ENCODE results near the gene OR10H2. TPM values are rescaled to one million over a fixed set of nuclear protein-coding genes. Genes with fewer than 3 reads are reported as not detected.
"Not testable (repeated sequence)": the region's sequence is repeated elsewhere in the genome, so short reads cannot be mapped to it uniquely, and the experiment has no call there.

The OR10H2 gene
- total RNA-seq, 1 experiment from 2014 or later = not detected

DNA sequence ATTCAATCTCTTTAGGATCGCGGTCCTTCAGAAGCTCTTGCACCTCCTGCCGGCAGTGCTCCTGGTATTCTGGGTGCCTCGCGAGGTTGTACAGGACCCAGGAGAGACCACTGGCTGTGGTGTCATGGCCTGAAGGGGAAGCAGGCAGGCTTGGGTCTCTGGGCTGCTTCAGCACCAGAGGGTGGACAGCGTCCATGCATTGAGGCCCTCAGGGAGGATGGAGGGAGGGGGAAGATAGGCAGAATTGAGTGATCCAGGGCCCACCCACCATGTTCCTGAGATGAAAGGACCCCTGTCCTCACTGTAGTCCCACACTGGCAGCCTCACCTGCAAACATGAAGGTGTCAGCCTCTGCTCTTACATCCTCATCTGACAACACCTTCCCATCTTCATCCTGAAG lies 41.8 kb downstream of the OR10H2 start:
- DNase-seq (ENCODE audit: low read depth) = no peak

DNA sequence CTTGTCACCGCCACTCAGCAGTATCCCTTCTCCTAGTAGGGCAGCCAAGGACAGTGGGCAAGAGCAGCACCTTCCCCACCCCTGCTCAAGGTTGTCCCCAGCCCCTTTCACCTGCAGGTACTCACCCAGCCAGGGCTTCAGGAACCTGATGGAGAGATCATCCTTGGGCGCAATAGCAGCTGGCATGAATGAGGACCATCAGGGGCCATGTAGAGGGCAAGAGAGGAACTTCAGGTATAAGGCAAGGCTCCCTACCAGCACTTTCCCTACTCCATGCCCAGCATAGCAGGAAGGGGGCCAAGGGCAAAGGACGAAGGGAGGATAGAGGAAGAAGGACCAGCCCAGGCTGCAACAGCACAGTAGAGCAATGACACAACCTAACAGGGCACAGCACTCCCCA lies 46.3 kb downstream of the OR10H2 start:
- not testable (repeated sequence) for DNase-seq (ENCODE audit: low read depth)

DNA sequence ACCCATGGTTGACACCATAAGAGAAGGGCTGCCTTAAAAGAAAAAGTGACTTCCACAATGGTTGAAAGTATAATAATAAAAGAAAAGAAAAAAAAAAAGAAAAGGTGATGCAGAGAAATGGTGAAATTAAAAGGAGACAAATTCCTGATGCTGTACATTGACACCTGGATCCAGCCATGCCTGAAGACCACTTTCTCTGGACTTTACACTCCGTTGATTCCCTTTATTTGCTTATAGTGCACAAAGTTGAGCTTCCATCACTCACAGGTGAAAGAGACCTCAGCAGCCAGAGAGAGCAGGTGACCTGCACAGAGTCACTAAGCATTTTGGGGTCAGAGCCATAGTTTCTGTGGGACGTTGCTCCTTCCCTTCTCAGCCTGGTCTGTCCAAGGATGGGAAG lies 47.4 kb downstream of the OR10H2 start:
- no peak for DNase-seq (ENCODE audit: low read depth)

DNA sequence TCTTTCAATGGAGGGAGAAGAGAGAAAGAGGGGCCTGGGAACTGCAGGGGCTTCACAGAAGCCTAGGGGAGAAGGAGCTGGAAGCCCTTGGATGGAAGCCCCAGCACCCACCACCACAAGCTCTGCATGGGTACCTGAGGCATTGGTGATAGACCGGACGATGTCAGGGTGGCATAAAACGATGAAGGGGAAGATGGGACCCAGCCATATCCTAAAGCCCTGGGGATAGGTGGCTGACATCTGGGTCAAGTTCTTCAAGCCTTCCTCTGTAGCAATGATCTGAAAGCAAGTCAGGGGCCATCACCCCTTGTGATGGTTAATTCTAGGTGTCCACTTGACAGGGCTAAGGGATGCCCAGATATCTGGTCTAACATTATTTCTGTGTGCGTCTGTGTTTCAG lies 48.4 kb downstream of the OR10H2 start:
- no peak for DNase-seq (ENCODE audit: low read depth)

DNA sequence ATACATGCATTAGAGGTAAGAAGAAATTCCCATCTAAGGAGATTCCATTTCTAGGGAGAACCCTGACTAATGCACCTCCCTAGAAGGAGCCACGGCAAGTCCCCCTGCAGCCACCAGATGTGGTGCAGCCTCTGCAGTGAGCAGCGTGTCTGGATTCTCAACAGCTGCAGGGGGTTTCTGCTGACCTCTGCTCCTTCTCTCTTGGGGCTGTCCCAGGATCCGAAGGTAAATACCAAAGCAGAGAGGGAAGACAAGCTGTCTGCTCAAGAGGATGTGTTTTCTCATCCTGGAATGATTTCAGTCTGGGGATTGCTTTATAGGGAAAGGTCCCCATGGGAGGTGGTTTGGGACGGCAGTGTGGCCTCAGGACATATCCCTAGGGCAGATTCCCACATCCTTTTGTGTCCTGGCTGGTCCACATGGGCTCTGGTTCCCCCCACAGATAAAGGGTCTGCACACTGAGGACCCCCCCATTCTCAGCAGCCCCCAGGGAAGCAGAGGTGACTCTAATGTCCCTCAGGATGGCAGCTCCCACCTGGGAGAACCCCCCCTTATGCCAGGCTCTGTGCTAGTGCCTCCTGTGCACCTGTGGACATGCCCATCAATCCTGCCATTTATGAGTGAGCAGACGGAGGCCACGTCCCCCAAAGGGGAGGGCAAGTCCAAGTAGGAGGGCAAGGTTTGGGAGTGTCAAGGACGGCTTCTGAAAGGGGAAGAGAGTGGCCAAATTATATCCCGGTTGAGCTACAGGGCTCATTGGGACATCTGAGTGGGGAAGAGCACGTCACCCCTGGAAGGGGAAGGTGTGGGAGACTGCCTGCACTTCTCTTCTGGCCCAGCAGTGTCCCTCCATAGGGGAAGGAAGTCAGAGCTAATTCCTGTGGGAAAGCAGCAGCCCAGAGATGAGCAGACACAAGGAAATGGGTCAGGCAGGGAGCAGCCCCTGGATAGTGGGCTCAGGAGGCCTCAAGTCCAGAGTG lies 49.5 kb downstream of the OR10H2 start:
- no peak for DNase-seq (ENCODE audit: low read depth)

Other genes starting within 250 kb of the OR10H2 start
- not detected in 2 replicates for gene PGLYRP2, start 248.5 kb upstream of the OR10H2 start, total RNA-seq (2014; rRNA removed)
- not detected in 2 replicates for gene CYP4F22, start 219.5 kb upstream of the OR10H2 start, total RNA-seq (2014; rRNA removed)
- not detected in 2 replicates for gene CYP4F8, start 112.8 kb upstream of the OR10H2 start, total RNA-seq (2014; rRNA removed)
- not detected in 2 replicates for gene CYP4F3, start 87.1 kb upstream of the OR10H2 start, total RNA-seq (2014; rRNA removed)
- not detected in 2 replicates for gene CYP4F12, start 54.9 kb upstream of the OR10H2 start, total RNA-seq (2014; rRNA removed)
- not detected in 2 replicates for gene OR10H3, start 10.0 kb downstream of the OR10H2 start, total RNA-seq (2014; rRNA removed)
- gene OR10H5, start 59.6 kb downstream of the OR10H2 start, total RNA-seq (2014; rRNA removed) = not detected in 2 replicates
- not detected in 2 replicates for gene OR10H1, start 87.6 kb downstream of the OR10H2 start, total RNA-seq (2014; rRNA removed)
- not detected in 2 replicates for gene CYP4F2, start 170.1 kb downstream of the OR10H2 start, total RNA-seq (2014; rRNA removed)
- 0.06 and 0.26 TPM in 2 replicates for gene CYP4F11, start 206.5 kb downstream of the OR10H2 start, total RNA-seq (2014; rRNA removed)
- not detected in 2 replicates for gene OR10H4, start 221.0 kb downstream of the OR10H2 start, total RNA-seq (2014; rRNA removed)